K562 (cell line): ENCODE measurements around the gene RGS9BP. TPM values are rescaled to one million over a fixed set of nuclear protein-coding genes. Genes with fewer than 3 reads are reported as not detected.
A peak's percentile ranks its signal among the peaks of the same experiment; 100 is the strongest.

Source experiments
- ARID2 ChIP-seq: fragments of 450-650 bp; IDR thresholded peaks from 2 replicates; pipeline ENCODE4 v1.6.1; 2017; ENCODE audit warnings: antibody characterized with exemption, mild to moderate bottlenecking
- HMG20A ChIP-seq: fragments of 450-650 bp; formaldehyde crosslinking; conservative IDR thresholded peaks from 2 replicates; pipeline ENCODE4 v1.4.0; 2020; ENCODE audit warnings: mild to moderate bottlenecking, mixed read lengths
- MNT ChIP-seq, 2 experiments: fragments of 450-650 bp; conservative IDR thresholded peaks; 2 replicates each; pipeline ENCODE4 v1.6.1; 2017; ENCODE audit warnings: mild to moderate bottlenecking in 2 of 2, moderate library complexity in 2 of 2
- RBM34 ChIP-seq: fragments of 200-400 bp; formaldehyde crosslinking; IDR thresholded peaks from 2 replicates; pipeline ENCODE4 v1.6.1; 2018; ENCODE audit warnings: low read length, borderline replicate concordance; ENCODE audit not compliant: insufficient read depth
- SMAD3 ChIP-seq: fragments of 450-650 bp; formaldehyde crosslinking; conservative IDR thresholded peaks from 2 replicates; pipeline ENCODE4 v1.4.0; 2020; ENCODE audit warnings: mild to moderate bottlenecking
- TARDBP ChIP-seq: fragments of 450-650 bp; IDR thresholded peaks from 2 replicates; pipeline ENCODE4 v1.6.1; 2016
- TCF7 ChIP-seq: sonication (generic); IDR thresholded peaks from 2 replicates; pipeline ENCODE4 v1.6.1; 2016; ENCODE audit warnings: antibody characterized with exemption, borderline replicate concordance
- TSHZ1 ChIP-seq: fragments of 250-450 bp; sonication (Bioruptor Pico); IDR thresholded peaks from 2 replicates; pipeline ENCODE4 v1.4.0; 2020; ENCODE audit warnings: mild to moderate bottlenecking, moderate library complexity
- ZFX ChIP-seq: sonication (generic); formaldehyde crosslinking; IDR thresholded peaks from 2 replicates; pipeline ENCODE4 v1.8.0; 2022; ENCODE audit warnings: mild to moderate bottlenecking, missing genetic modification reagents, moderate library complexity
- polyA plus RNA-seq, 8 experiments: library from polyadenylated mRNA; depleted of rRNA in 4 of 8; stranded (reverse) in 5 of 8; unstranded in 3 of 8; fragments of >200 nt; fragmentation: Nextera tagmentation in 2 of 8; fragmentation: Illumina TruSeq in 1 of 8; extraction: Ambion mirVana in 2 of 8; extraction: Trizol in 1 of 8; gene quantifications; 2 replicates each; pipeline versions ENCODE4 v1.2.1 to v1.2.3, GENCODE V29; 2011 to 2014; ENCODE audit warnings: inconsistent platforms in 1 of 8, missing spikeins in 1 of 8
- total RNA-seq, 7 experiments: library from RNA; depleted of rRNA in 6 of 7; stranded (reverse); fragments of >200 nt in 6 of 7; fragmentation: Illumina TruSeq in 2 of 7; extraction: Trizol in 2 of 7; gene quantifications; 2 replicates each; pipeline versions ENCODE4 v1.2.1 to v1.2.3, GENCODE V29; 2011 to 2021; ENCODE audit warnings: low replicate concordance in 1 of 7
- TF ChIP-seq, protein P1 (sequence below): fragments of 150-350 bp; conservative IDR thresholded peaks from 2 replicates; pipeline ENCODE4 v1.6.1; 2014; ENCODE audit warnings: low read length
- TF ChIP-seq, protein P2 (sequence below): sonication (generic); formaldehyde crosslinking; IDR thresholded peaks from 2 replicates; pipeline ENCODE4 v1.4.0; 2020; ENCODE audit warnings: mild to moderate bottlenecking, missing genetic modification reagents
- TF ChIP-seq, protein P3 (sequence below): sonication (generic); formaldehyde crosslinking; IDR thresholded peaks from 2 replicates; pipeline ENCODE4 v1.8.0; 2022; ENCODE audit warnings: mild to moderate bottlenecking, missing genetic modification reagents

Gene RGS9BP
- total and polyA plus RNA-seq, 9 of the 15 experiments (the other 6 are each of a cell fraction or from before 2014, with no cell fraction given), result 0.03 to 1.3 (median 0.49) TPM

- no peak for TF ChIP-seq TSHZ1
- TF ChIP-seq TARDBP, result no peak
- no peak for TF ChIP-seq TCF7
- peak; percentile 68 to 81; a peak in 3 of 4 replicates for TF ChIP-seq MNT (conservative IDR thresholded peaks at IDR 0.05)
- no peak for TF ChIP-seq SMAD3 (CRISPR knock-in tag)
- no peak for TF ChIP-seq ARID2
- TF ChIP-seq RBM34, result no peak
- TF ChIP-seq ZFX (CRISPR knock-in tag), result no peak
- TF ChIP-seq, protein P1, sequence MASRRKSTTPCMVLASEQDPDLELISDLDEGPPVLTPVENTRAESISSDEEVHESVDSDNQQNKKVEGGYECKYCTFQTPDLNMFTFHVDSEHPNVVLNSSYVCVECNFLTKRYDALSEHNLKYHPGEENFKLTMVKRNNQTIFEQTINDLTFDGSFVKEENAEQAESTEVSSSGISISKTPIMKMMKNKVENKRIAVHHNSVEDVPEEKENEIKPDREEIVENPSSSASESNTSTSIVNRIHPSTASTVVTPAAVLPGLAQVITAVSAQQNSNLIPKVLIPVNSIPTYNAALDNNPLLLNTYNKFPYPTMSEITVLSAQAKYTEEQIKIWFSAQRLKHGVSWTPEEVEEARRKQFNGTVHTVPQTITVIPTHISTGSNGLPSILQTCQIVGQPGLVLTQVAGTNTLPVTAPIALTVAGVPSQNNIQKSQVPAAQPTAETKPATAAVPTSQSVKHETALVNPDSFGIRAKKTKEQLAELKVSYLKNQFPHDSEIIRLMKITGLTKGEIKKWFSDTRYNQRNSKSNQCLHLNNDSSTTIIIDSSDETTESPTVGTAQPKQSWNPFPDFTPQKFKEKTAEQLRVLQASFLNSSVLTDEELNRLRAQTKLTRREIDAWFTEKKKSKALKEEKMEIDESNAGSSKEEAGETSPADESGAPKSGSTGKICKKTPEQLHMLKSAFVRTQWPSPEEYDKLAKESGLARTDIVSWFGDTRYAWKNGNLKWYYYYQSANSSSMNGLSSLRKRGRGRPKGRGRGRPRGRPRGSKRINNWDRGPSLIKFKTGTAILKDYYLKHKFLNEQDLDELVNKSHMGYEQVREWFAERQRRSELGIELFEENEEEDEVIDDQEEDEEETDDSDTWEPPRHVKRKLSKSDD, result no peak
- no peak for TF ChIP-seq HMG20A (CRISPR knock-in tag)
- TF ChIP-seq, protein P2, sequence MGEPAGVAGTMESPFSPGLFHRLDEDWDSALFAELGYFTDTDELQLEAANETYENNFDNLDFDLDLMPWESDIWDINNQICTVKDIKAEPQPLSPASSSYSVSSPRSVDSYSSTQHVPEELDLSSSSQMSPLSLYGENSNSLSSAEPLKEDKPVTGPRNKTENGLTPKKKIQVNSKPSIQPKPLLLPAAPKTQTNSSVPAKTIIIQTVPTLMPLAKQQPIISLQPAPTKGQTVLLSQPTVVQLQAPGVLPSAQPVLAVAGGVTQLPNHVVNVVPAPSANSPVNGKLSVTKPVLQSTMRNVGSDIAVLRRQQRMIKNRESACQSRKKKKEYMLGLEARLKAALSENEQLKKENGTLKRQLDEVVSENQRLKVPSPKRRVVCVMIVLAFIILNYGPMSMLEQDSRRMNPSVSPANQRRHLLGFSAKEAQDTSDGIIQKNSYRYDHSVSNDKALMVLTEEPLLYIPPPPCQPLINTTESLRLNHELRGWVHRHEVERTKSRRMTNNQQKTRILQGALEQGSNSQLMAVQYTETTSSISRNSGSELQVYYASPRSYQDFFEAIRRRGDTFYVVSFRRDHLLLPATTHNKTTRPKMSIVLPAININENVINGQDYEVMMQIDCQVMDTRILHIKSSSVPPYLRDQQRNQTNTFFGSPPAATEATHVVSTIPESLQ (CRISPR knock-in tag), result no peak
- TF ChIP-seq, protein P3, sequence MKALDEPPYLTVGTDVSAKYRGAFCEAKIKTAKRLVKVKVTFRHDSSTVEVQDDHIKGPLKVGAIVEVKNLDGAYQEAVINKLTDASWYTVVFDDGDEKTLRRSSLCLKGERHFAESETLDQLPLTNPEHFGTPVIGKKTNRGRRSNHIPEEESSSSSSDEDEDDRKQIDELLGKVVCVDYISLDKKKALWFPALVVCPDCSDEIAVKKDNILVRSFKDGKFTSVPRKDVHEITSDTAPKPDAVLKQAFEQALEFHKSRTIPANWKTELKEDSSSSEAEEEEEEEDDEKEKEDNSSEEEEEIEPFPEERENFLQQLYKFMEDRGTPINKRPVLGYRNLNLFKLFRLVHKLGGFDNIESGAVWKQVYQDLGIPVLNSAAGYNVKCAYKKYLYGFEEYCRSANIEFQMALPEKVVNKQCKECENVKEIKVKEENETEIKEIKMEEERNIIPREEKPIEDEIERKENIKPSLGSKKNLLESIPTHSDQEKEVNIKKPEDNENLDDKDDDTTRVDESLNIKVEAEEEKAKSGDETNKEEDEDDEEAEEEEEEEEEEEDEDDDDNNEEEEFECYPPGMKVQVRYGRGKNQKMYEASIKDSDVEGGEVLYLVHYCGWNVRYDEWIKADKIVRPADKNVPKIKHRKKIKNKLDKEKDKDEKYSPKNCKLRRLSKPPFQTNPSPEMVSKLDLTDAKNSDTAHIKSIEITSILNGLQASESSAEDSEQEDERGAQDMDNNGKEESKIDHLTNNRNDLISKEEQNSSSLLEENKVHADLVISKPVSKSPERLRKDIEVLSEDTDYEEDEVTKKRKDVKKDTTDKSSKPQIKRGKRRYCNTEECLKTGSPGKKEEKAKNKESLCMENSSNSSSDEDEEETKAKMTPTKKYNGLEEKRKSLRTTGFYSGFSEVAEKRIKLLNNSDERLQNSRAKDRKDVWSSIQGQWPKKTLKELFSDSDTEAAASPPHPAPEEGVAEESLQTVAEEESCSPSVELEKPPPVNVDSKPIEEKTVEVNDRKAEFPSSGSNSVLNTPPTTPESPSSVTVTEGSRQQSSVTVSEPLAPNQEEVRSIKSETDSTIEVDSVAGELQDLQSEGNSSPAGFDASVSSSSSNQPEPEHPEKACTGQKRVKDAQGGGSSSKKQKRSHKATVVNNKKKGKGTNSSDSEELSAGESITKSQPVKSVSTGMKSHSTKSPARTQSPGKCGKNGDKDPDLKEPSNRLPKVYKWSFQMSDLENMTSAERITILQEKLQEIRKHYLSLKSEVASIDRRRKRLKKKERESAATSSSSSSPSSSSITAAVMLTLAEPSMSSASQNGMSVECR (CRISPR knock-in tag), result peak; percentile 63; the same call in 1 of the 2 replicates
These were observed 523 bp upstream of the RGS9BP start, which contains the start of gene ANKRD27 (continued) for GRCh38 chr19:32674931-32675719.
